HG03045 (cell line): ENCODE measurements around the gene COL4A1.

Experiments
- ATAC-seq: cut with Tn5 transposase; IDR thresholded peaks from one replicate; pipeline ENCODE4 v1.9.1; 2021; ENCODE audit warnings: mild to moderate bottlenecking, moderate library complexity; ENCODE audit not compliant: unreplicated experiment

COL4A1 gene

DNA sequence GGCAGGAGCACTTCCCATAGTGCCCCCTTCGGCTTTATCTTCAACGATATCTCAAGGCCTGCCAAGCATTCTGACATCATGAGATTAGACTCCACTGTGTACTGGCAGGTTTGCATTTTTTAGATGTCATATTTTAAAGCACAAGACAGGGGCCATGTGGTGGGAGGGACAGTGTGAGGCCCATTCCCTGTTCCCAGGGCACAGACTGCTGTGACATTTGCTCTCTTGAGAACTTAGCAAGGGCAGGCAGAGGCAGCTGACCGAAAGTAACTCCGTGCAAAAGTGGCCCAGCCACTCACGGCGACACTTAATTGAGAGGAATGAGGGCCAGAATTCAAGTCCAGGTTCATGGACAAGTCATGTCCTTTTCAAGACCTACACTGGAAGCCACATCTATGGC, 201.8 kb downstream of the COL4A1 start:
- ATAC-seq, result no peak

DNA sequence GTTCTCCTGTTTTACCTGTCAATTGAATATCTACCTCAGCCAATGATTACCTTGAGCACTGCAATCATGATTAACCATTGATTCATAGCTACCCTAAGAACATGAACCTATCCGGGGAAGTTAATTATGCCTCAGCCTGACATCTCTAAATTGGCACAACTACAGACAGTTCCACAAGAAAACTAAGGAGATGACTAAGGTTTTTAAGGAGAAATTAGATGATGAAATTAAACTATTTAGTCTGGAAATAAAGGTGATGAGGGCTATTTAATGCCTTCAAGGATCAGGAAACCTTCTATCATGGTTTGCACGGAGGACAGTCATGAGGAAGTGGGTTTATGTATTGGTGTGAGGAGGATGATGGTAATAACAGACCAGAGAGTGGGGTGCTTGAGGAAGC, 203.4 kb downstream of the COL4A1 start:
- no peak for ATAC-seq

DNA sequence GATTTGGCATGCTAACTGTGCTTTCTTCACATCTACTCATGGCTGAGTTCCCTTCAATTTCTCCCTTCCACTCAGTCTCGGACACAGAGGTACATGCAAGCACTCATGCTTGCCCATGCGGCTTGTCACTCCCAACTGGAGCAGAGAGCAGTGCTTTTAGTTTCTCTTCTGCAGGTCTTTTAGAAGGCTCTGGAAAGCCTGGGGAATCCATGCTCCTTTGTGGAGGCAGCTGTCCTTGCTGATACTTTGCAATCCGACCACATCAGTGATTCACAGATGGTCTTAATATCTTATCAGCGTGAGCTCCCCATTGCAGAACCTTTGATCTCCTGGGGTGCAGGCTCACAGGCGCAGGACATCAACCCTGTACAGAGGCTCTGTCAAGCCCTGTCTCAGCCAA, 203.9 kb downstream of the COL4A1 start:
- no peak for ATAC-seq

DNA sequence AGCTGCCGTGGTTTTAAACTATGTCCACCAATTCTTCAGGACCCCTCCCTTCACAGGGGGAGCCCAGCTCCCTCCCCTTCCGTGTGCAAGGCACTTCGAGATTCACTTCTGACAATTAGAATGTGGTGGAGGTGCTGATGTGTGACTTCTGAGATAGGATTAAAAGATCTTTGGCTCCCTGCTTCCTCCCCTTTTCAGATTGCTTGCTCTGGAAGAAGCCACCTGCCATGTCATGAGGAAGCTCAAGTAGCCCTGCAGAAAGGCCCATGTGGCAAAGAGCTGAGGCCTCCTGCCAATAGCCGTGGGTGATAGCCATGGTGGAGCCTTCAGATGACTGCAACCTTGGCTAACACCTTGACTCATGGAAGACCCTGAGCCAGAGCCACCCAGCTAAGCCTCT, 204.9 kb downstream of the COL4A1 start:
- ATAC-seq, result no peak

DNA sequence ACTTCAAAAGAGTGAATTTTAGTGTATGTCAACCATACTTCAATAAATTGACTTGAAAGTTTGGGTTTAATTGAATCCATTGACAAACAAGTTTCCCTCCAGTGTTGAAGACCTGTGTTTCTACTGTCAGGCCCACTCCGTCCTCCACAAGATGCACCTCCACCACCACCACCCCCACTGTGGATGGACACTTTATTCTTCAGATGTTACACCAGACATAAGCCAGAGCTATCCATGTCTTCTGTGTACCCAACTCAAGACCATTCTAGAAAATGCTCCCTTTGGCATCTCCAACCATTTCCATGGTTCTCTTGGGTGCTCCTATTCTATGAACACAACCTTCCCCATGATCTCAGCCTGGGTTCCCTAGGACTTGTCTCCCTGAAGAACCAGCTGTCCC, 207.0 kb downstream of the COL4A1 start:
- no peak for ATAC-seq
